SK-N-MC (cell line): ENCODE measurements around the gene CAMSAP1.

Experiments
- EZH2 ChIP-seq: fragments of 200-600 bp; sonication (generic); IDR thresholded peaks from one replicate; pipeline ENCODE4 v1.6.1; 2017; ENCODE audit warnings: antibody characterized with exemption
- POLR2AphosphoS5 ChIP-seq: IDR thresholded peaks from 2 replicates; pipeline ENCODE4 v1.6.1; 2012; ENCODE audit warnings: mild to moderate bottlenecking, low read depth, low read length, borderline replicate concordance

DNA sequence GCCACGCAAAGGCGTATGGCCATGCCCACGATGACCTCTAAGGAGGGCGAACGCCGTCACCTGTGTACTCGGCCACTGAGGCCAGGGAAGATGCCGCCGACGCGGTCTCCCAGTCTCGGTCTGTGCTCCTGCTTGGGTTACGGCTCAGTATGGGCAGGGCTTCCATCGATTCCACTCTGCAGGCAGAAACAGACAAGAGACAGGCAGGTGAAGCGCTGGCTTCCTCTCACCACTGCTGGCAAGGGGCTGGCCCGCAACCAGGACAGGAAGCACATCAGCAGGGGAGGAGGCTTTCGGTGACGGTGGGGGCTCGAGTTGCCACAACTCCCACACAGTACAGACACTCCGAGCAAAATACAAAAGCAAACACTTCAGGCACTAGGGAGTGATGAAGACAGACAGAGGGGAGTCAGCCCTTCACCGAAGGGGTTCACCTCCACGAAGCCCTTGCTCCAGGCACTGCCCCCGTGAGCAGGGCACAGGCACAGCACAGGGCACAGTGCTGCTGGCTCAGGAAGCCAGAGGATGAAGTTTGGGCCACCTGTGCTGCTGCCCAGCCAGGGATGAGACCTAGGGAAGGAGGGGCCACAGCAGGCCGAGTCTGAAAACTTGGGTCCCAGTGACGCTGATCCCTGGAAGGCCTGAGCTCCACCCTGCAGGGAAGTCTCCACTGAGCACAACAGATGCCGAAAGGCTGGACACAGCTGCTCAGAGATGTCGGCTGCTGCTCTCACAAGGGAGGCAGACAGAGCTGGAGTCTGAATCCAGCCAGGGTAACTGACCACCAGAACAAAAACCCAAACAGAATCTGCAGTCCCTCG, 91.3 kb downstream of the CAMSAP1 start:
- no peak for TF ChIP-seq EZH2
- no peak for TF ChIP-seq POLR2AphosphoS5
